Kidney epithelial cell (primary cell): ENCODE data around the gene VPS18. TPM values are rescaled to one million over a fixed set of nuclear protein-coding genes. Genes with fewer than 3 reads are reported as not detected.

ENCODE experiments used
- DNase-seq: peaks from one replicate; pipeline ENCODE4 v3.0.0-alpha.2; 2010; ENCODE audit warnings: low read depth
- H3K27me3 ChIP-seq: 2 replicates; pipeline ENCODE4 v1.6.0; 2011; ENCODE audit warnings: low read length; ENCODE audit not compliant: control insufficient read depth, insufficient read depth
- H3K36me3 ChIP-seq: 2 replicates; pipeline ENCODE4 v1.5.1; 2011; ENCODE audit warnings: low read length; ENCODE audit not compliant: control insufficient read depth, insufficient read depth
- H3K4me3 ChIP-seq: 2 replicates; pipeline ENCODE4 v1.5.1; 2011; ENCODE audit warnings: low read depth, mild to moderate bottlenecking, control low read depth, low read length
- CTCF ChIP-seq: IDR thresholded peaks from 2 replicates; pipeline ENCODE4 v1.5.1; 2011; ENCODE audit warnings: mild to moderate bottlenecking, moderate library complexity, low read length, control low read depth, inconsistent platforms; ENCODE audit not compliant: insufficient read depth, poor library complexity, severe bottlenecking
- total RNA-seq: library from RNA; depleted of rRNA; stranded (reverse); fragments of >200 nt; gene quantifications from 2 replicates; pipeline ENCODE4 v1.2.3, GENCODE V29; 2015

The VPS18 gene
- 66.0 and 69.4 TPM in 2 replicates for total RNA-seq

- H3K27me3 ChIP-seq, result no peaks in the 10 kb centered on the region
- peak within 1 kb of the TSS; percentile 89 for H3K4me3 ChIP-seq
- H3K36me3 ChIP-seq, result no peaks in the 10 kb centered on the region
- DNase-seq, result peak; percentile 86
- peak; percentile 89 for TF ChIP-seq CTCF
Observed at GRCh38 chr15:40893733-40894680, at the start of gene VPS18. TSS of gene VPS18 (plus strand) at chr15:40894450. CDS start at chr15:40894769, 319 bp downstream.

GRCh38 chr15:40844696-40845030 lies 49.6 kb upstream of the VPS18 start:
- Histone ChIP-seq H3K4me3 (peak overlapping the region; percentile 82), H3K36me3 (no peaks in the 10 kb centered on the region), H3K27me3 (no peaks in the 10 kb centered on the region)
- no peak for DNase-seq
- no peak for TF ChIP-seq CTCF

GRCh38 chr15:40845036-40845435 lies 49.2 kb upstream of the VPS18 start:
- Histone ChIP-seq H3K27me3 (no peaks in the 10 kb centered on the region), H3K36me3 (no peaks in the 10 kb centered on the region), H3K4me3 (peak overlapping the region; percentile 82)
- TF ChIP-seq CTCF, result no peak
- no peak for DNase-seq

- TF ChIP-seq CTCF, result no peak
- peak; percentile 59 for DNase-seq
- Histone ChIP-seq H3K4me3 (peak overlapping the region; percentile 10), H3K27me3 (no peaks in the 10 kb centered on the region), H3K36me3 (no peaks in the 10 kb centered on the region)
Observed at GRCh38 chr15:40845511-40846284, 48.6 kb upstream of the VPS18 start.

- Histone ChIP-seq H3K4me3 (no peak overlapping the region), H3K36me3 (no peaks in the 10 kb centered on the region), H3K27me3 (no peaks in the 10 kb centered on the region)
- no peak for TF ChIP-seq CTCF
- DNase-seq, result no peak
Observed at GRCh38 chr15:40846841-40847222, 47.4 kb upstream of the VPS18 start.
